IMR-90 (cell line): ENCODE measurements around the gene BPNT1. TPM values are rescaled to one million over a fixed set of nuclear protein-coding genes. Genes with fewer than 3 reads are reported as not detected.

Experiments
- ATAC-seq: fragments of 200-7000 bp; cut with Tn5 transposase; 2 replicates; pipeline ENCODE4 v1.9.1; 2020; ENCODE audit warnings: low read depth, mild to moderate bottlenecking, moderate library complexity
- BruUV-seq: library from RNA; stranded (reverse); fragments of 400-500 nt; replicated peaks from 2 replicates; lab custom pipeline; 2021; lab: Mats Ljungman, UMichigan
- CTCF ChIA-PET: fragments of 300-600 bp; formaldehyde crosslinking; extraction: SDS; loops from one replicate; lab custom pipeline; 2021; ENCODE audit warnings: antibody characterized with exemption; lab: Yijun Ruan, JAX
- POLR2A ChIA-PET: fragments of 300-600 bp; sonication (Branson Sonifier 250); formaldehyde crosslinking; loops from one replicate; lab custom pipeline; 2022; ENCODE audit warnings: antibody characterized with exemption; ENCODE audit not compliant: unreplicated experiment; lab: Charles Lee
- DNase-seq: peaks from one replicate; pipeline ENCODE4 v3.0.0; 2013
- H2AFZ ChIP-seq: replicated peaks from 2 replicates; pipeline ENCODE3; 2013; ENCODE audit warnings: low read length, mild to moderate bottlenecking; ENCODE audit not compliant: poor library complexity
- H2AK5ac ChIP-seq: 2 replicates; pipeline ENCODE4 v1.6.1; 2013; ENCODE audit warnings: low read depth, low read length, inconsistent platforms
- H2AK9ac ChIP-seq: replicated peaks from 2 replicates; pipeline ENCODE3; 2013; ENCODE audit warnings: mild to moderate bottlenecking, low read depth, low read length, moderate library complexity; ENCODE audit not compliant: poor library complexity
- H2BK120ac ChIP-seq: 2 replicates; pipeline ENCODE4 v1.6.1; 2013; ENCODE audit warnings: low read depth, low read length, inconsistent platforms
- H2BK15ac ChIP-seq: 3 replicates; pipeline ENCODE4 v1.6.1; 2013; ENCODE audit warnings: low read depth, low read length, inconsistent platforms
- H2BK20ac ChIP-seq: 2 replicates; pipeline ENCODE4 v1.6.1; 2013; ENCODE audit warnings: low read depth, mild to moderate bottlenecking, inconsistent platforms, low read length, moderate library complexity
- H2BK5ac ChIP-seq: 2 replicates; pipeline ENCODE4 v1.6.1; 2013; ENCODE audit warnings: mild to moderate bottlenecking, low read depth, low read length, inconsistent platforms; ENCODE audit not compliant: poor library complexity, severe bottlenecking
- H3K14ac ChIP-seq: replicated peaks from 2 replicates; pipeline ENCODE4 v1.6.1; 2013; ENCODE audit warnings: low read depth, low read length, inconsistent platforms
- H3K18ac ChIP-seq: 2 replicates; pipeline ENCODE4 v1.6.1; 2013; ENCODE audit warnings: low read depth, low read length, control low read depth
- H3K23ac ChIP-seq: 2 replicates; pipeline ENCODE4 v1.6.1; 2013; ENCODE audit warnings: low read depth, low read length, inconsistent platforms
- H3K27ac ChIP-seq: 2 replicates; pipeline ENCODE4 v1.5.1; 2013; ENCODE audit warnings: mild to moderate bottlenecking, control low read depth, low read length; ENCODE audit not compliant: insufficient read depth
- H3K27me3 ChIP-seq: 2 replicates; pipeline ENCODE4 v1.6.1; 2013; ENCODE audit warnings: low read length; ENCODE audit not compliant: control insufficient read depth, insufficient read depth
- H3K36me3 ChIP-seq: 2 replicates; pipeline ENCODE4 v1.6.1; 2013; ENCODE audit warnings: low read length, mixed read lengths; ENCODE audit not compliant: control insufficient read depth, insufficient read depth
- H3K4ac ChIP-seq: 2 replicates; pipeline ENCODE4 v1.6.1; 2013; ENCODE audit warnings: low read depth, low read length, inconsistent platforms
- H3K4me1 ChIP-seq: 2 replicates; pipeline ENCODE4 v1.6.1; 2013; ENCODE audit warnings: low read length, mixed read lengths; ENCODE audit not compliant: control insufficient read depth, insufficient read depth
- H3K4me2 ChIP-seq: 2 replicates; pipeline ENCODE4 v1.6.1; 2013; ENCODE audit warnings: low read depth, mild to moderate bottlenecking, control low read depth, low read length, moderate library complexity
- H3K4me3 ChIP-seq: 2 replicates; pipeline ENCODE4 v1.5.1; 2013; ENCODE audit warnings: low read depth, mild to moderate bottlenecking, control low read depth, low read length, moderate library complexity; ENCODE audit not compliant: insufficient read depth
- H3K56ac ChIP-seq: 2 replicates; pipeline ENCODE4 v1.6.1; 2013; ENCODE audit warnings: low read length, inconsistent platforms; ENCODE audit not compliant: insufficient read depth; ENCODE audit errors: extremely low read depth
- H3K79me1 ChIP-seq, 2 experiments: 2 replicates each; pipeline ENCODE4 v1.6.1; 2013; ENCODE audit warnings: low read length in 2 of 2, inconsistent platforms in 1 of 2, low read depth in 1 of 2
- H3K9ac ChIP-seq: 2 replicates; pipeline ENCODE4 v1.6.1; 2013; ENCODE audit warnings: low read depth, low read length, control low read depth
- H3K9me1 ChIP-seq: 2 replicates; pipeline ENCODE4 v1.6.1; 2013; ENCODE audit warnings: low read length, inconsistent platforms; ENCODE audit not compliant: insufficient read depth
- H3K9me3 ChIP-seq: 2 replicates; pipeline ENCODE4 v1.6.1; 2013; ENCODE audit warnings: low read length; ENCODE audit not compliant: control insufficient read depth, insufficient read depth
- H4K20me1 ChIP-seq: 2 replicates; pipeline ENCODE4 v1.6.1; 2013; ENCODE audit warnings: low read length, inconsistent platforms; ENCODE audit not compliant: insufficient read depth
- H4K5ac ChIP-seq: 2 replicates; pipeline ENCODE4 v1.6.1; 2013; ENCODE audit warnings: mild to moderate bottlenecking, low read depth, low read length, control low read depth
- H4K8ac ChIP-seq, 2 experiments: 2 replicates each; pipeline ENCODE4 v1.6.1; 2013; ENCODE audit warnings: low read depth in 2 of 2, low read length in 2 of 2, control low read depth in 1 of 2, inconsistent platforms in 1 of 2
- H4K91ac ChIP-seq: 2 replicates; pipeline ENCODE4 v1.6.1; 2013; ENCODE audit warnings: low read depth, low read length, inconsistent platforms; ENCODE audit not compliant: insufficient read depth
- CTCF ChIP-seq: conservative IDR thresholded peaks from 2 replicates; pipeline ENCODE4 v1.5.1; 2012; ENCODE audit warnings: mild to moderate bottlenecking, low read depth, low read length, improper control_type of control experiment
- FOS ChIP-seq: fragments of 150-350 bp; IDR thresholded peaks from 2 replicates; pipeline ENCODE4 v1.6.1; 2016; ENCODE audit warnings: low read depth, low read length
- MAZ ChIP-seq: IDR thresholded peaks from 2 replicates; pipeline ENCODE4 v1.6.1; 2012; ENCODE audit warnings: low read depth, mild to moderate bottlenecking, low read length, improper control_type of control experiment, moderate library complexity, borderline replicate concordance
- RAD21 ChIP-seq: IDR thresholded peaks from 2 replicates; pipeline ENCODE4 v1.6.1; 2012; ENCODE audit warnings: low read length, improper control_type of control experiment
- RCOR1 ChIP-seq: IDR thresholded peaks from 2 replicates; pipeline ENCODE4 v1.6.1; 2012; ENCODE audit warnings: mild to moderate bottlenecking, low read length, improper control_type of control experiment; ENCODE audit not compliant: insufficient replicate concordance
- SMC3 ChIP-seq: fragments of 150-350 bp; IDR thresholded peaks from 2 replicates; pipeline ENCODE4 v1.6.1; 2016; ENCODE audit warnings: low read depth, mild to moderate bottlenecking, antibody characterized with exemption, low read length, moderate library complexity
- dilution Hi-C: fragments of 300-500 bp; cut with HindIII; formaldehyde crosslinking; loops from one replicate; pipeline ENCODE4 v1.14.3; 2018; ENCODE audit warnings: low sequenced_read_pairs; ENCODE audit not compliant: unreplicated experiment
- in situ Hi-C: fragments of 300-500 bp; cut with MboI; formaldehyde crosslinking; loops from 3 replicates; pipeline ENCODE4 v1.14.3; 2019; ENCODE audit warnings: low sequenced_read_pairs, inconsistent platforms, mixed read lengths
- intact Hi-C: fragments of 100-400 bp; cut with micrococcal nuclease; formaldehyde crosslinking; loops from 2 replicates; pipeline ENCODE4 v1.10.0; 2022
- polyA plus RNA-seq, 3 experiments: library from polyadenylated mRNA; depleted of rRNA; stranded (reverse); fragments of >200 nt; gene quantifications; 2 replicates each; pipeline ENCODE4 v1.2.3, GENCODE V29; 2012; ENCODE audit warnings: low replicate concordance in 1 of 3
- total RNA-seq: library from RNA; depleted of rRNA; stranded (reverse); fragments of >200 nt; gene quantifications from 2 replicates; pipeline ENCODE4 v1.2.3, GENCODE V29; 2012

The BPNT1 gene
- total and polyA plus RNA-seq, 2 of the 4 experiments (the other 2 are of a cell fraction), result 31.7 to 38.2 TPM

GRCh38 chr1:220123066-220123465, 33.5 kb upstream of the BPNT1 start:
- intact Hi-C loops, result loop anchor here (5.0 kb wide), 1 partner anchor 131 kb away; no protein-coding TSS in a partner anchor
- ChIA-PET CTCF (interaction anchor here (1.5 kb wide), 1 partner anchor 10 kb away, joined by 5 read pairs; no protein-coding TSS in a partner anchor), POLR2A (no interaction called here)
- Histone ChIP-seq H2AFZ (no peak overlapping the region), H3K79me1 (peaks cover 3 to 7% of the 10 kb centered on the region in 2 experiments; a peak in 1 of 4 replicates), H3K4ac (no peak overlapping the region), H3K9me3 (no peaks in the 10 kb centered on the region), H2BK120ac (no peak overlapping the region), H2BK20ac (no peak overlapping the region), H2AK9ac (no peak overlapping the region), H3K36me3 (peaks cover 11% of the 10 kb centered on the region), H3K4me1 (peaks cover 2% of the 10 kb centered on the region; the same call in 1 of the 2 replicates), H4K8ac (no peak overlapping the region), H3K23ac (no peak overlapping the region), H3K56ac (no peak overlapping the region), H3K14ac (no peak overlapping the region), H3K27me3 (no peaks in the 10 kb centered on the region), H3K9ac (no peak overlapping the region), H3K4me2 (no peak overlapping the region), H4K20me1 (no peaks in the 10 kb centered on the region), H4K5ac (no peak overlapping the region), H2AK5ac (no peak overlapping the region), H3K9me1 (0 out of 2 replicates have a peak, but pooled peaks cover 3% of the 10 kb centered on the region), H4K91ac (no peak overlapping the region), H3K27ac (no peak overlapping the region), H3K18ac (no peak overlapping the region), H2BK5ac (no peak overlapping the region), H2BK15ac (no peak overlapping the region), H3K4me3 (no peak overlapping the region)
- DNase-seq (no peak), ATAC-seq (no peak)
- in situ Hi-C loops, result no loop called here
- dilution Hi-C loops, result no loop called here
- BruUV-seq, result no TSS peak
- TF ChIP-seq SMC3, result no peak
- no peak for TF ChIP-seq MAZ
- no peak for TF ChIP-seq CTCF
- no peak for TF ChIP-seq RCOR1
- no peak for TF ChIP-seq FOS
- TF ChIP-seq RAD21, result no peak
